Breast epithelium (tissue), 4 donors: Measurements from ENCODE around the gene BTN1A1. TPM values are rescaled to one million over a fixed set of nuclear protein-coding genes. Genes with fewer than 3 reads are reported as not detected.
A peak's percentile ranks its signal among the peaks of the same experiment; 100 is the strongest.
"Not testable (repeated sequence)": the region's sequence is repeated elsewhere in the genome, so short reads cannot be mapped to it uniquely, and the experiment has no call there.

Experiments
- DNase-seq, 2 donors: peaks; one replicate each; pipeline ENCODE4 v3.0.0-alpha.2; 2019; ENCODE audit warnings: low spot score in 2 of 2
- H3K27ac ChIP-seq, 2 donors: fragments of 200-600 bp; sonication (generic) in 1 of 2; one replicate each; pipeline ENCODE4 v1.5.1; 2016 to 2019; ENCODE audit warnings: mild to moderate bottlenecking in 1 of 2
- H3K27me3 ChIP-seq, 2 donors: fragments of 200-600 bp; sonication (generic) in 1 of 2; one replicate each; pipeline versions ENCODE4 v1.5.1 to v1.6.0; 2017 to 2019; ENCODE audit warnings: control low read depth in 1 of 2, mild to moderate bottlenecking in 1 of 2
- H3K36me3 ChIP-seq: fragments of 200-600 bp; one replicate; pipeline ENCODE4 v1.5.1; 2019
- H3K4me1 ChIP-seq, 2 donors: fragments of 200-600 bp; sonication (generic); one replicate each; pipeline ENCODE4 v1.5.1; 2016 to 2019; ENCODE audit warnings: control low read depth in 1 of 2
- H3K4me3 ChIP-seq, 3 donors: fragments of 200-600 bp; sonication (generic); 1 replicate in 2 of 3; 2 replicates in 1 of 3; pipeline ENCODE4 v1.5.1; 2016 to 2019; ENCODE audit warnings: mild to moderate bottlenecking in 3 of 3, moderate library complexity in 2 of 3
- H3K9me3 ChIP-seq, 2 donors: fragments of 200-600 bp; sonication (generic) in 1 of 2; one replicate each; pipeline ENCODE4 v1.5.1; 2016 to 2019; ENCODE audit warnings: control low read depth in 1 of 2
- CTCF ChIP-seq, 3 donors: fragments of 450-650 bp; IDR thresholded peaks; one replicate each; pipeline ENCODE4 v1.5.1; 2016 to 2017; ENCODE audit warnings: antibody characterized with exemption in 3 of 3, mild to moderate bottlenecking in 3 of 3, moderate library complexity in 3 of 3
- POLR2A ChIP-seq: fragments of 450-650 bp; IDR thresholded peaks from one replicate; pipeline ENCODE4 v1.6.1; 2016; ENCODE audit warnings: antibody characterized with exemption, mild to moderate bottlenecking, moderate library complexity
- POLR2AphosphoS5 ChIP-seq, 3 donors: sonication (generic); formaldehyde crosslinking; IDR thresholded peaks; one replicate each; pipeline ENCODE4 v1.6.1; 2017; ENCODE audit warnings: antibody characterized with exemption in 3 of 3
- intact Hi-C: fragments of 100-400 bp; cut with DNase I; formaldehyde crosslinking; loops from one replicate; pipeline ENCODE4 v1.15.1; 2023; ENCODE audit warnings: low total_unique reads
- total RNA-seq, 3 donors: library from RNA; depleted of rRNA; stranded (reverse); fragments of >200 nt; gene quantifications; one replicate each; pipeline ENCODE4 v1.1.0, GENCODE V29; 2016

The BTN1A1 gene
- total RNA-seq, 3 donors from 2014 or later: not detected

- Histone ChIP-seq H3K9me3 (no peaks in the 10 kb centered on the region), H3K27ac (no peak overlapping the region), H3K36me3 (no peaks in the 10 kb centered on the region), H3K27me3 (peaks cover 0 to 10% of the 10 kb centered on the region in 2 donors), H3K4me3 (peak overlapping the region in 2 of 3 donors; percentile 32 to 61), H3K4me1 (no peaks in the 10 kb centered on the region)
- no peak for TF ChIP-seq CTCF (IDR thresholded peaks at IDR 0.05)
- TF ChIP-seq POLR2A: no peak
- no peak for TF ChIP-seq POLR2AphosphoS5 (IDR thresholded peaks at IDR 0.05)
- DNase-seq: no peak
- intact Hi-C loops: no loop called here
Measured at GRCh38 chr6:26502165-26502564, 2.1 kb downstream of the BTN1A1 start.

GRCh38 chr6:26502626-26503025 is 2.5 kb downstream of the BTN1A1 start:
- Histone ChIP-seq H3K27ac (no peak overlapping the region), H3K27me3 (peaks cover 0 to 10% of the 10 kb centered on the region in 2 donors), H3K36me3 (no peaks in the 10 kb centered on the region), H3K4me1 (no peaks in the 10 kb centered on the region), H3K9me3 (no peaks in the 10 kb centered on the region), H3K4me3 (no peak overlapping the region)
- TF ChIP-seq POLR2A: no peak
- TF ChIP-seq CTCF (IDR thresholded peaks at IDR 0.05): no peak
- no peak for TF ChIP-seq POLR2AphosphoS5 (IDR thresholded peaks at IDR 0.05)
- intact Hi-C loops: no loop called here
- no peak for DNase-seq

GRCh38 chr6:26507658-26508057 is 7.6 kb downstream of the BTN1A1 start:
- Histone ChIP-seq H3K36me3 (no peaks in the 10 kb centered on the region), H3K4me1 (no peaks in the 10 kb centered on the region), H3K9me3 (no peaks in the 10 kb centered on the region), H3K4me3 (no peak overlapping the region), H3K27me3 (no peaks in the 10 kb centered on the region), H3K27ac (no peak overlapping the region)
- DNase-seq: no peak
- intact Hi-C loops: no loop called here
- TF ChIP-seq CTCF (IDR thresholded peaks at IDR 0.05): no peak
- no peak for TF ChIP-seq POLR2AphosphoS5 (IDR thresholded peaks at IDR 0.05)
- TF ChIP-seq POLR2A: no peak

GRCh38 chr6:26511033-26511432 is 10.9 kb downstream of the BTN1A1 start:
- H3K4me1 ChIP-seq: not testable (repeated sequence)

GRCh38 chr6:26514984-26515383 is 14.9 kb downstream of the BTN1A1 start:
- intact Hi-C loops: loop anchor here (5.0 kb wide), 1 partner anchor 1227 kb away; no protein-coding TSS in a partner anchor
- TF ChIP-seq CTCF (IDR thresholded peaks at IDR 0.05): no peak
- TF ChIP-seq POLR2A: no peak
- no peak for TF ChIP-seq POLR2AphosphoS5 (IDR thresholded peaks at IDR 0.05)
- Histone ChIP-seq H3K4me3 (no peak overlapping the region), H3K27me3 (no peaks in the 10 kb centered on the region), H3K27ac (no peak overlapping the region), H3K9me3 (no peaks in the 10 kb centered on the region), H3K36me3 (no peaks in the 10 kb centered on the region), H3K4me1 (no peaks in the 10 kb centered on the region)
- DNase-seq: no peak

More at GRCh38 chr6:26511033-26511432, 10.9 kb downstream of the BTN1A1 start:
- not testable (repeated sequence) for DNase-seq, H3K27ac ChIP-seq, H3K36me3 ChIP-seq, H3K9me3 ChIP-seq, H3K4me3 ChIP-seq, H3K27me3 ChIP-seq
- intact Hi-C loops: loop anchor here (5.0 kb wide), 1 partner anchor 1231 kb away; no protein-coding TSS in a partner anchor
